Nephron (organoid): ENCODE data around the gene TLR5.
A peak's percentile ranks its signal among the peaks of the same experiment; 100 is the strongest.

Experiments
- H3K27ac Mint-ChIP-seq, 3 experiments: 2 replicates each; pipeline ENCODE4 v1.8.0; 2020; ENCODE audit warnings: mixed read lengths in 3 of 3, mild to moderate bottlenecking in 2 of 3, moderate library complexity in 1 of 3
- H3K27me3 Mint-ChIP-seq: 2 replicates; pipeline ENCODE4 v1.8.0; 2021; ENCODE audit warnings: low read depth, mild to moderate bottlenecking, moderate library complexity, mixed read lengths
- H3K36me3 Mint-ChIP-seq: 2 replicates; pipeline ENCODE4 v1.8.0; 2020; ENCODE audit warnings: low read depth, mixed read lengths
- H3K4me1 Mint-ChIP-seq: 2 replicates; pipeline ENCODE4 v1.8.0; 2020; ENCODE audit warnings: mixed read lengths
- H3K4me3 Mint-ChIP-seq, 3 experiments: 2 replicates each; pipeline ENCODE4 v1.8.0; 2020; ENCODE audit warnings: mild to moderate bottlenecking in 3 of 3, mixed read lengths in 3 of 3, moderate library complexity in 2 of 3
- H3K9me3 Mint-ChIP-seq: 2 replicates; pipeline ENCODE4 v1.8.0; 2020; ENCODE audit warnings: mixed read lengths
- TF ChIP-seq, protein P1 (sequence below), 3 experiments: fragments of 200-600 bp; sonication (generic); IDR thresholded peaks; one replicate each; pipeline ENCODE4 v1.5.0; 2021; ENCODE audit warnings: antibody characterized with exemption in 3 of 3; ENCODE audit not compliant: unreplicated experiment in 3 of 3

Gene TLR5

DNA sequence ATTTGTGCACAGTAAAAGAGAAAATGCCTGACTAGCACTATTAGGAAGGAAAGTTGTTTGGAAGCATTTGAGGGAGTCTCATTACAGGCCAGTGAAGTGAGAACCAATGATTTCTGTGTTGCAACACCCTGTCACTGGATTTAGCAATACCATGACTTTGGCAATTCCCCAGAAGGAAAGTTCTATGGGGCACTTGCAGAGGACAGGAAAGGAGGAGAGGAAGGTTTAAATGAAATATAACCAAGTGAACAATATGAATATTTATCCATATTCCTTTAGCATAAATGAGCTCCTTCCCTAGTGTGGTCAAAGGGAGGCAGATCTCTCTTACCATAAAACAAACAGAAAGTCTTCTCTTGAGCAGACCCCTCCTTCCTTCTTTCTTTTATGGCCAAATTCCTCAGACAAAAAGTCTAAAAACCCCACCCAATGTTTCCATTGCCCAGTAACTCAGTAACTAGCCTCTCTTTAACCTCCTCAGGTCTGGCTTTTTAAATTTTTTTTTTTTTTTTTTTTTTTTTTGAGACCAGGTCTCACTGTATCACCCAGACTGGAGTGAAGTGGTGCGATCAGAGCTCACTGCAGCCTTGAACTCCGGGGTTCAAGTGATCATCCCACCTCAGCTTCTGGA, 5.5 kb downstream of the TLR5 start:
- peak overlapping the region in 1 of 3 experiments; percentile 30 for H3K27ac Mint-ChIP-seq

DNA sequence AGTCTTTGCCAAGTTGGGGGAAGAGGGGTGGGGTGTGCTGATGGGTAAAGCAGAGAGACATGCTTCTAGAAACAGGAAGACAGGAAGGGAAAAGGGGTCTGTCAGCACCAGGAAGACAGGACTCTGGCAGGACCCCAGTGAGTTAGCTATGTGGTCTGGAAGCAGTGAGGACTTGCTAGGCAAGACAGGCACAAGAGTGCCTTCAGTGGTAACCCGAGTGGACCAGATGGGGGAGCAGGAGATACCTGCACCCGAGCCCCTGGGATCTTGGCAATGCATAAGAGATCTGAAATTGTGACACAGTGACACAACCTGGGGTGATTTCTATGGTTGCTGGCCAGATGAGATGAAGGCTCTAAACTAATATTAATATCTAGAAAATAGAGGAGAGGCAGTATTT, 7.0 kb downstream of the TLR5 start:
- H3K4me1 Mint-ChIP-seq: peaks cover 36% of the 10 kb centered on the region
- no peaks in the 10 kb centered on the region for H3K36me3 Mint-ChIP-seq
- TF ChIP-seq, protein P1, sequence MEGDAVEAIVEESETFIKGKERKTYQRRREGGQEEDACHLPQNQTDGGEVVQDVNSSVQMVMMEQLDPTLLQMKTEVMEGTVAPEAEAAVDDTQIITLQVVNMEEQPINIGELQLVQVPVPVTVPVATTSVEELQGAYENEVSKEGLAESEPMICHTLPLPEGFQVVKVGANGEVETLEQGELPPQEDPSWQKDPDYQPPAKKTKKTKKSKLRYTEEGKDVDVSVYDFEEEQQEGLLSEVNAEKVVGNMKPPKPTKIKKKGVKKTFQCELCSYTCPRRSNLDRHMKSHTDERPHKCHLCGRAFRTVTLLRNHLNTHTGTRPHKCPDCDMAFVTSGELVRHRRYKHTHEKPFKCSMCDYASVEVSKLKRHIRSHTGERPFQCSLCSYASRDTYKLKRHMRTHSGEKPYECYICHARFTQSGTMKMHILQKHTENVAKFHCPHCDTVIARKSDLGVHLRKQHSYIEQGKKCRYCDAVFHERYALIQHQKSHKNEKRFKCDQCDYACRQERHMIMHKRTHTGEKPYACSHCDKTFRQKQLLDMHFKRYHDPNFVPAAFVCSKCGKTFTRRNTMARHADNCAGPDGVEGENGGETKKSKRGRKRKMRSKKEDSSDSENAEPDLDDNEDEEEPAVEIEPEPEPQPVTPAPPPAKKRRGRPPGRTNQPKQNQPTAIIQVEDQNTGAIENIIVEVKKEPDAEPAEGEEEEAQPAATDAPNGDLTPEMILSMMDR (IDR thresholded peaks at IDR 0.05; ENCODE audit: unreplicated experiment in 3 of 3): no peak
- no peaks in the 10 kb centered on the region for H3K9me3 Mint-ChIP-seq
- H3K27ac Mint-ChIP-seq: no peak overlapping the region
- peaks cover 70% of the 10 kb centered on the region for H3K27me3 Mint-ChIP-seq
- no peak overlapping the region for H3K4me3 Mint-ChIP-seq

More for the DNA sequence above, 5.5 kb downstream of the TLR5 start:
- no peaks in the 10 kb centered on the region for H3K36me3 Mint-ChIP-seq
- H3K4me1 Mint-ChIP-seq: peaks cover 37% of the 10 kb centered on the region
- TF ChIP-seq, protein P1 (IDR thresholded peaks at IDR 0.05; ENCODE audit: unreplicated experiment in 3 of 3): no peak
- H3K4me3 Mint-ChIP-seq: no peak overlapping the region
- peaks cover 55% of the 10 kb centered on the region for H3K27me3 Mint-ChIP-seq
- H3K9me3 Mint-ChIP-seq: no peaks in the 10 kb centered on the region

DNA sequence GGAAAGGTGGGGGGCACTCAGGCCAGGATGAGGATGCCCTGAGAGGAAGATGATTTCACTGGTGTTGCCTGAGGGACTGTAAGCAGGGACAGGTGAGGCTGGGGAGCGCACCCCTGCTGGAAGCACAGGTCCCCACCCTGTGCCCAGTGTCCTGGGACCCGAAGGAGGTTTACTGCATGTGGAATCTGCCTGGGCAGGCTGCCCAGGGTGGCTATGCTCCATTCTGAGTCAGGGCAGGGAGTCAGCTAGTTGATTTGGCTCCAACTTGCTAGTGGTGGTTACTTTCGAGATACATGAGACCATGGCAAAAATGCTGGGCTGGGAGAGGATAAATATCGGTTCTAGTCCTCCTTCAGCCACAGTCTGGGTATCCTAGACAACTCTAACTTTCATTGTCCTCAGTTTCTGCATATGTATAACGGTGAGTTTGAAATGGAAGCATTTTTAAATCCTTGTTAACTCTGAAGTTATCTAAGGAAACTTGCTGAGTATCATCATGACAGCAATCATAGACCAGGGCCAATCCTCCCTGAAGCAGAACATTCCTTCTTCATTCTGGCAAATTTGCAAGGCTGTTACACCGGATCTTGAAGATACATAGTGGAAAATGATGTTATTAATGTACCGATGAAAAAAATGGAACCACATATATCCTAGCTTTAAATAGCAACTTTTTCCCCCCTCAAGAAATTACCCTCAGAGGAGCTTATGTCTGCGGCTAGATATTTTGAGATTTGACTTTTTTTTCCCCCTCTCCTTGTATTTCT, 7.7 kb downstream of the TLR5 start:
- peaks cover 33% of the 10 kb centered on the region for H3K4me1 Mint-ChIP-seq
- no peaks in the 10 kb centered on the region for H3K9me3 Mint-ChIP-seq
- TF ChIP-seq, protein P1 (IDR thresholded peaks at IDR 0.05; ENCODE audit: unreplicated experiment in 3 of 3): no peak
- H3K27me3 Mint-ChIP-seq: peaks cover 73% of the 10 kb centered on the region
- peak overlapping the region in 2 of 3 experiments; percentile 15 to 96 for H3K27ac Mint-ChIP-seq
- no peaks in the 10 kb centered on the region for H3K36me3 Mint-ChIP-seq
- peak overlapping the region in 1 of 3 experiments; percentile 0 for H3K4me3 Mint-ChIP-seq

DNA sequence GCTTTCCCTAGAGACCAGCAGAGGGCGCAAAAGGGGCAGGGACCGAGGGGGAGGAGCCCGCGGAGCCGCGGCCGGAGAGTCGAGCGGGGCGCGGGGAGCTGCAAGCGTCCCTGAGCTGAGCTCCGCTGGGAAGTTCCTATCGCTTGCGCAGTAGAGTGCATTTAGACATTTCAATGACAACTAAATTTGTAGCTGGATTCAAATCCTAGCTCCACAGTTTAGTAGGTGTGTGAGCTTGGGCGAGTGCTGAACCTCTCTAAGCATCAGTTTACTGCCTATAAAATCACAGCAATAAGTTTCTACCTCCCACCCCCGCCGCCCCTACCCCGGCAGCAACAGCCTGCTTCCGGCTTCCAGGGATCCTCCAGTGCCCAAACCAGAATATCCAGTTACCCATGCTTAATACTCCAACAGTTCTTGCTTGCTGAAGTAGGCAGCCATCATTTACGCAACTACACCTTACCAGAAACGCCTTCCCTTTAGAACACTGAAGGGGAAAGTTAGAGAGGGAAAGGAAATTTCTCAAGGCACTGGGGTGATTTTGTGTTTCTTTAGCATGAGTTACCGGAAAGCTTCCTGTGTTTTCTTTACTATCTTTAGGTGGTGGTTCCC, 9.1 kb downstream of the TLR5 start:
- H3K4me3 Mint-ChIP-seq: peak overlapping the region; percentile 73 to 80 (median 77)
- TF ChIP-seq, protein P1 (IDR thresholded peaks at IDR 0.05; ENCODE audit: unreplicated experiment in 3 of 3): peak in 2 of 3 experiments; percentile 90 to 95
- peak overlapping the region; percentile 38 to 96 (median 62) for H3K27ac Mint-ChIP-seq
- peaks cover 44% of the 10 kb centered on the region for H3K4me1 Mint-ChIP-seq
- peaks cover 80% of the 10 kb centered on the region for H3K27me3 Mint-ChIP-seq
- H3K9me3 Mint-ChIP-seq: no peaks in the 10 kb centered on the region
- H3K36me3 Mint-ChIP-seq: no peaks in the 10 kb centered on the region

DNA sequence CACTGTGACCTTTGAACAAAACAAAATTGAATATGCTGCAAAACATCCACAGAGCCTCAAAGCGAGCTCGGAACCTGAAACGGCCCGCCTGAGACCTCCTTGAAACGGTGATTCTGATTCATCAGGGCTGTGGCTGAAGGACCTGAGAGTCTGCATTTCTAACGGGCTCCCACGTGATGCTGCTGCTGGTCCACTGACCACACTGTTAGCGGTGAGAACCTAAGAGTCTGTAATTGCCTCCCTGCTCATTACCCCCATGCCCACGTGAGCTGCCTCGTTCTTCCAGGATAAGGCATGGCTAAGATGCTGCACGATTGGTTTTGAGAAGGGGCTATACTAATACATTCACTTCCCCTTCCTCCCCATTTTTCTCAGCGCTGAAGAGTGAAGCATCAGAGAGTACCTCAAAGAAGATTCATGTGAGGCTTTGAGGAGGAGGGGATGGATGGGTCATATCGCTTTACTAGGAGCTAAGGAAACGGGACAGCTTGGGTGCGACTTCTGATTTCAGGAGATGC, 9.7 kb downstream of the TLR5 start:
- Mint-ChIP-seq H3K4me1 (peaks cover 46% of the 10 kb centered on the region), H3K27ac (peak overlapping the region in 2 of 3 experiments; percentile 38 to 96), H3K36me3 (no peaks in the 10 kb centered on the region), H3K9me3 (no peaks in the 10 kb centered on the region), H3K4me3 (peak overlapping the region; percentile 73 to 80 (median 77)), H3K27me3 (peaks cover 80% of the 10 kb centered on the region)
- TF ChIP-seq, protein P1 (IDR thresholded peaks at IDR 0.05; ENCODE audit: unreplicated experiment in 3 of 3): peak in 1 of 3 experiments; percentile 91
